ENCODE results near the gene METTL24.

GRCh38 chr6:110342759-110343158, 15.4 kb downstream of the METTL24 start:
- TF ChIP-seq CTCF (conservative IDR thresholded peaks at IDR 0.05 in 1 of 2, IDR thresholded peaks at IDR 0.05 in 1 of 2; ENCODE audit: low read depth in 1 of 2, low read length in 2 of 2) (no peak), EZH2 (IDR thresholded peaks at IDR 0.05; ENCODE audit: low read length, missing control alignments) (no peak)

Measured in fibroblast of lung (primary cell).